ENCODE measurements around the gene PARVG.
"Not testable (repeated sequence)": the region's sequence is repeated elsewhere in the genome, so short reads cannot be mapped to it uniquely, and the experiment has no call there.

The PARVG gene

GRCh38 chr22:44214764-44215163 is 34.0 kb downstream of the PARVG start:
- no peak for DNase-seq

- DNase-seq = no peak
These were observed 34.6 kb downstream of the PARVG start for GRCh38 chr22:44215287-44215686.

- DNase-seq = no peak
These were observed 36.6 kb downstream of the PARVG start for GRCh38 chr22:44217346-44217745.

- DNase-seq = no peak
These were observed 37.3 kb downstream of the PARVG start for GRCh38 chr22:44218071-44218470.

DNA sequence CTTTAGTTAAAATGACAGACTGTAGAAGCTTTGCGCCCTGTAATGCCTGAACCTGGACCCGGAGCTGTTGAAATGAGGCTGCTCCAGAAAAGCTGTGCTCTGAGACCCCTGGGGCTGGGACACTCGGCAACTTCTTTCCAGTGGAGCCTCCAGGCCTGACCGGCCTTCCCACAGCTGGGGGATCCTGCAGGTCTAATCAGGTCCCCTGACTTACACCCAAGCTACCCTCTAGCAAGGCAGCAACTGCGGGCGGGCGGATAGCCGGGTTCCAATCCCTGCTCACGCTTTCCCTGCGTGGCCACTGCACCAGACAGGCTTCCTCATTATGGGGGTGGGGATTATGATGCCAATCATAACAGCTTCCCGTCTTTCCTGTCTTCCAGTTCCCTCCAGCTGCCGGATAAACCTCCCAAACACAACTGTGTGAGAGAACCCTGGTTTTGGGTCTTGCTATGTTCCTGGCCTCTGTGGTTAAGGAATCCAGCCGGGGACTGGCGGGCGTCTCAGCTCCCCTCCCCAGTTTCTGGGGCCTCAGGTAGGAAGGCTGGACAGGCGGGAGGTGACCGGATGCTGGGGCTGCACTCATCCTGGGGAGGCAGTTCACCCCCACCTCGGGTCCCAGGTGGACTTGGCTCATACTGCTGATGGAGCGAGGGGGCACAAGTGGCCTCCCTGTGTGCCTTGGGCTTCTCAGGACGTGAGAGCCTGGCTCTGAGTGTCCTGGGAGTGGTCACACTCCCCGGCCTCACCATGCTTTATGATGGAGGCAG is 38.6 kb downstream of the PARVG start:
- DNase-seq = no peak

GRCh38 chr22:44220727-44221680 is 40.3 kb downstream of the PARVG start:
- no peak for DNase-seq

DNA sequence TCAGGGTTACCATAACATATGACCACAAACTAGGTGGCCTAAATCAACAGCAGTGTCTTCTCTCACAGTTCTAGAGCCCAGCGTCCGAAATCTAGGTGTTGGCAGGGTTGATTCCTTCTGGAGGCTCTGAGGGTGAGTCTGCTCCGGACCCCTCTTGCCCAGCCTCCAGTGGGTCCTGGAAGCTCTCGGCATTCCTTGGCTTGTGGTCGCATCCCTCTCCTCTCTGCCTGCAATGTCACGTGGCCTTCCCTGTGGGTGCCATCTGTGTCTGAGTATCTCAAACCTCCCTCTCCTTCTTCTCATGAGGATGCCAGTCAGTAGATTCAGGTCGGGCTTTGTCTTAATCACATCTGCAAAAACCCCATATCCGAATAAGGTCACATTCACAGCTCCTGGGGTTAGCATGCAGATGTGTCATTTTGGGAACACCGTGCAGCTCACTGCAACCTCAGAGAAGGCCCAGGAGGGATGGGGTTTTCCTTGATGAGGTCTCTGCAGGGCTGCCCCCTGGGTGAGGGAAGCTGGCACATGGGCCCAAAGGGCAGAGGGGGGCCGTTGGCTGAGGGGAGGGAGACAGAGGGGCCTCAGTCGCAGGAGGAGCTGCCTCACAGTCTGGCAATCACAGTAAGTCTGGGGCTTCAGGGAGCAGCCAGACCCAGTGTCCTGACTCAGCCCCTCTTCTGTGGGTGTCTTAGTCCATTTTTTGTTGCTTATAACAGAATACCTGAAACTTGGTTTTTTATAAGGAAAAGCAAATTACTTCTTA is 41.2 kb downstream of the PARVG start:
- no peak for DNase-seq

DNA sequence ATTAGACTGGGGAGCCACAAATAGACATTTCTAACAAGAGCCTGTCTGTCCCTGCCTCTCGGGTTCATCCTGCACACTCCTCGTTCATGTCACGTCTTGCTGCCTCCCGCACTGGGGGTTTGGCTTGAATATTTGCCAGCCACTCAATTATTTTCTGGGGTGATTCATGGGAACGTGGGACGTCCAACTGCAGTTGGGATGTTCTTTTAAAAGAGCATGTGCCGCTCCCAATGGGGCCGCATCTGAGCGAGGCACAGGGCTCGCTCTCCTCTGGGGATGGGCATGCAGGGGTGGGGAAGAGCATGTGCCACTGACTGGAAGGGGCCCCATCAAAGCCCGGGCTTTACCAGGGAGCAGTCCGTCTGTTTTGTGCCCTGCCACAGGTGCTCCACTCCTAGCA is 43.4 kb downstream of the PARVG start:
- no peak for DNase-seq

- DNase-seq = no peak
These were observed 44.5 kb downstream of the PARVG start for GRCh38 chr22:44225091-44225689.

GRCh38 chr22:44225812-44226211 is 45.1 kb downstream of the PARVG start:
- no peak for DNase-seq

DNA sequence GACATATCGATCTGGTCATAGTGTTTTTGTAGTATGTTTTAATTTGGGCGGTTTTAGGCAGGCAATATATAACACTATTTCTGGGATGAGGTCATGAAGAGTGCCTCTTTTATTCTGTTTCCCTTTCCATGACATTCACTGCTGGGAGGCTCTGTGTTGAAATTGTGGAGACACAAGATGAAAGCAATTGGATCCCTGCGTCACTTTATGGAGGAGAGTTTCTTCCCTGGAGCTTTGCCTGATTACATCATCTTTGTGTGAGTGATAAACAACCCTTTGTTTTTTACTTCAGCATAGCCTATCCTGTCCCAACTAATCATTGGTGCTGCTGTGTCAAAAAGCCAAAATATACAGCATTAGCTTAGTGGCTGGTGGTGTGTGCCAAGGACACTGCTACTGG is 48.6 kb downstream of the PARVG start:
- DNase-seq = no peak

GRCh38 chr22:44229809-44230208 is 49.1 kb downstream of the PARVG start:
- no peak for DNase-seq

DNA sequence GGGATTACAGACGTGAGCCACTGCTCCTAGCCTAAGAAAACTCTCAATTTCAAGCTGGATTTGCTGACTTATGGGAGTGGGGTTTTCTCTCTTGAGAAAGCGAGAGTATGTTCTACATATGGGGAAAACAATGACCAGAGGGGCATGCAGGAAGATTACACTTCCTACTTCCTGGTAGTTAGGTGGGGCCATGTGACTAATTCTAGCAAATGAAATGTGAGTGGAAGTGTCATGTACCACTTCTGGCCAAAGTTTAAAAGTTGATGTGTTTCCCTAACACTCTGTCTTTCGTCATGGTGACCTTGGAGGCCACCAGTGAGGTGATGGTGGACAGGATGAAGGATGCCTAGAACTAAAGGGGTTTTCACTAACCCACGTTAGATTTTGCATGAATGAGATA is 50.5 kb downstream of the PARVG start:
- DNase-seq = no peak

- not testable (repeated sequence) for DNase-seq
These were observed 53.6 kb downstream of the PARVG start for GRCh38 chr22:44234372-44234771.

DNA sequence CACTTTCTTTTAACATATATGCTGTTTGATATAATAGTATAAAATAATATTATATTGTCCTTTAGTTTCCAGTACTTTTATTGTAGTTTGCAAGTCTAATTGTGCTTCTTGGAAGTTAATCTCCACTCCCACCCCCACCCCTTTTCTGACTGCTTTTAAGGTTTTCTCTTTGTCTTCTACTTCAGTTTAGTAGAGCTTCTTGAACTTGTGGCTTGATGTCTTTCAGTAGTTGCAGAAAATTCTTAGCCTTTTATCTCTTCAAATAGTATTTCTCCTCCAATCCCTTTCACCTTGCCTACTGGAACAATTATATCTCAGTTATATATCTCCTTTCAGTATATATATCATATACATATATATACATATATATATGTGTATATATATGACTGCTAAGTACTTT is 56.6 kb downstream of the PARVG start:
- no peak for DNase-seq

DNA sequence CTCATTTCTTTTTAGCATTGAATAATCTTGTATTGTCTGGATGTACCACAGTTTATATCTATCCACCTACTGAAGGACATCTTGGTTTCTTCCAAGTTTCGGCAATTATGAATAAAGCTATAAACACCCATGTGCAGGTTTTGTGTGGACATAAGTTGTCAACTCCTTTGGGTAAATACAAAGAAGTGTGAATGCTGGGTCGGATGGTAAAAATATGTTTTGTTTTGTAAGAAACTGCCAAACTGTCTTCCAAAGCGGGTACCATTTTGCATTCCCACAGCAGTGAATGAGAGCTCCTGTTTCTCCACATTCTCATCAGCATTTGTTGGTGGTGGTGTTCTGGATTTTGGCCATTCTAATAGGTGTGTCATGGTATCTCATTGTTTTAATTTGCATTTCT is 60.4 kb downstream of the PARVG start:
- not testable (repeated sequence) for DNase-seq

DNA sequence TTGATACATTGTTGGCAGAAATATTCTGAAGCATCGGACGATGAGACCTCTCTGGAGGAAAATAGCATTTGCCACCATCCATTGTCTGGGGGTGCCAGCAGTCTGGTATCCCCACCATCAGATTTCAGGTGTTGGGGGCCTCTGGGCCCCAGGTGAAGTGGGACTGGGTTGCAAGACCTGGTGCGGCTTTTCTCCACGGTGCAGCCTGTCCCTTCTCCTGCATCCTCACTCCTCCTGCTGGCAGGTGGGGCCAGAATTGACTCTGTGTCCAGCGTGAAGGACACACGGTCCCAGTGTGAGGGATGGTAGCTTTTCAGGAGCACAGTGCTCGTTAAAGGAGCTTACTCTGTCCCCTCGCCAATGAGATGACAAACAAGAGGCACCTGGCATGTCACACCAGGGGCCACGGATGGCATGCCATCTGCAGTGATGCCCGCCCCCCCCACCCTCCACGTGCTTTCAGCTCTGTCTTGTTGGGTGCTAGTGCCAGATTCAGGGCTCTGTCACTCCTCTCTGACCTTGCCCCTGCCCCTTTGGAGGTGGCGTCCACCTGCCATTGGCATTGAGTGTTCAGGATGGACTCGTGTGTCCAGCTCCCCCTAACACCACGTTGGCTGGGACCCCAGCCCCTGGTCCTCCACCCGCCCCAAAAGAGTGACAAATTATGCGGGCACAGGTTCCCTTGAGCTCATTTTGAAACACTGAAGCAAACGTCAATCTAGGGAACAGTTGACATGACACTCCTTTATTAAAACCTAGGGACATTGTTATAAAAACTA is 62.4 kb downstream of the PARVG start:
- DNase-seq = no peak

DNA sequence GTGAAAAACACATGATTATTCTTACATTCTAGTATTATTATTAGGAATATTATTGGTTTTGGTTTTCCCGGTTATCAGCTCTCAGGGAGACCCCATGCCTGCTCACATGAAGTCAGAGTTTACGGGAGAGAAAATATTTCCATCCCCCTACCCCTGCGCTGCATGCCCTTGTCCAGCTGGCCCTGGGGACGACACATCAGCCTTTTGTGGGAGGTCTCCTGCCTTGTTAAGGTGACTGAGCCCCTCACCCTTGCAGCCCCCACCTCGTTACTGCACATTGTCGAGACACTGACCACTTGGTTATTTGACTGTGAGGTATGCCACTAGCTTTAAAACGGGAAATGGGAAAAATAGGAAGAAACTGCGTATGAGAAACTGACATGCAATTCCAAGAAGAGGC is 63.0 kb downstream of the PARVG start:
- DNase-seq = no peak

- DNase-seq = no peak
These were observed 63.6 kb downstream of the PARVG start for GRCh38 chr22:44244265-44244822.

DNA sequence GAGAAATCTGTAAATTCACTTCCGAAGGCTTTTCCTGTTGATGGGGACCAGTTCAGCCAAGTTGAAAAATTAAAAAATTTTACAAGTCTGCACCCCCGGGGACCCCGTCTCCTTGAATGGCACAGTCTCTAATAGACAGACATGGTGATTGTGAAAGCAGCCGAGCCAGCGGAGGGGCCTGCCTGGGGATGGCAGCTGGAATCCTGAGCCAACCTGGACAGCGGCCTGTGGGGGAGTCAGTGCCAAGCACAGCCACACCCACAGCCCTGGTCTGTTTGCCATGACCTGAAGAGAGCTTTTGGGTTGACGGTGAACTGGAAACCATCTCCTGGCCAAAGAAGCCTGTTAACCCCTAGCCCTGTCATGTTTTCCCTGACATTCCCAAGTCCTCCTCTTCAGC is 64.7 kb downstream of the PARVG start:
- DNase-seq = no peak

DNA sequence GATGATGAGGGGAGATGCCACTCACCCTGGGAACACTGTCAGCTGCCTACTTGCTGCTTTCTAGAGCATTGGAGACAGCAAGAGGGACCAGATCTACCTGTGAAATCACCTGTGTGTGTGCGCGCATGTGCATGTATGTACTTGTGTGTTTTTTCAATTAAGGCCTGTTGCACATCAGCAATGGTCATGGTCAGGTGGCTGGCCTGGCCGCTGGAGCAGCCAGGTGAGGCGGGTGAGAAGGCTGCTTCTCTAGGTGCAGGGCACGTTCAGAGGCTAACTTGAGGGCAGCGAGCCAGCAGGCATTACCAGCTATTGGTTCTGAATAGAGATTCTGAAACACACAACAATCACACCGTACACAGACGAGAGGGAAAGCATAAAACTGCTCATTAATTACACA is 65.1 kb downstream of the PARVG start:
- no peak for DNase-seq
